GM19372 (cell line): ENCODE measurements around the gene PCDH18.
"Not testable (repeated sequence)": the region's sequence is repeated elsewhere in the genome, so short reads cannot be mapped to it uniquely, and the experiment has no call there.

Source experiments
- ATAC-seq: cut with Tn5 transposase; IDR thresholded peaks from one replicate; pipeline ENCODE4 v1.9.1; 2021; ENCODE audit warnings: mild to moderate bottlenecking, low read depth, moderate library complexity; ENCODE audit not compliant: unreplicated experiment

Gene PCDH18

GRCh38 chr4:137531986-137532868, at the start of gene PCDH18:
Gene PCDH18, minus strand, starts transcription at chr4:137532494. Its CDS starts 406 bp downstream, at chr4:137532088.
- ATAC-seq: no peak

DNA sequence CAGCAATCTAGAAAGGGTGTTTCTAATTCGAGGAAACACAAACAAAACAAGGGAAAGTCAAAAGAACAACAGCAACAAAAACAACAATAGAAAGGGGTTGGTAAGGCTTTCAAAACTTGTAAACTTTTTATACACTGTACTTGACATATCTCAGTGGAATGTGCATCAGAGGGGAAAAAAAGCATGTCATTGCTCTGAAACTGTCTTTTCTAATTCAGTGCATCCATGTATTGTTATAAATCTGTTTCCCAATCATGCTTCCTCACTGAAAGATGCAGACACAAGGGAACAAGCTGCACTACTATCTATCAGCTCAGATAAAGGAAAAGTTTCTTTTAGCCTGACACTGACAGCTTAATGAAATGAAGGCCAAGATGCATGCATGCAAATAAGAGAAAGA, 44.2 kb upstream of the PCDH18 start:
- ATAC-seq: no peak

DNA sequence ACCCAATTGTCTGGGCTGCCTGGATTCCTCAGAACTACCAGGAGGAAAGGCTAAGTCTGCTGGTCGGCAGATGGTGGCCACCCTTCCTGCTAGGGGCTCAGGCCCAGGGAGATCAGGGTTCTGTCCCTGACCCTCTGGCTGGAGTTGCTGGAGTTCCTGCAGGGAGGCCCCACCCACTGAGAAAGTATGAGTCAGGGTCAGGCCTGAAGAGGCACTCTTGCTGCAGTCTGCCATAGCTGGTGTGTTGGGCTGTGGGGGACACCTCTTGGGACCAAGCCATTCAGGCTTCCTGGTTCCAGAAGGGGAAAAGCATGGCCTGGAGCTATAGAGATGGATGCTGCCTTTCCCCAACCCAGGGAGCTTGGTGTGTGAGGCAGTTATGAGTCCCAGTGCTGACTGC, 40.4 kb upstream of the PCDH18 start:
- no peak for ATAC-seq

- ATAC-seq: no peak
These were observed 39.9 kb upstream of the PCDH18 start for GRCh38 chr4:137572163-137572562.

- ATAC-seq: no peak
These were observed 27.5 kb upstream of the PCDH18 start for GRCh38 chr4:137559801-137560200.

- no peak for ATAC-seq
These were observed 26.7 kb upstream of the PCDH18 start for GRCh38 chr4:137558951-137559350.

DNA sequence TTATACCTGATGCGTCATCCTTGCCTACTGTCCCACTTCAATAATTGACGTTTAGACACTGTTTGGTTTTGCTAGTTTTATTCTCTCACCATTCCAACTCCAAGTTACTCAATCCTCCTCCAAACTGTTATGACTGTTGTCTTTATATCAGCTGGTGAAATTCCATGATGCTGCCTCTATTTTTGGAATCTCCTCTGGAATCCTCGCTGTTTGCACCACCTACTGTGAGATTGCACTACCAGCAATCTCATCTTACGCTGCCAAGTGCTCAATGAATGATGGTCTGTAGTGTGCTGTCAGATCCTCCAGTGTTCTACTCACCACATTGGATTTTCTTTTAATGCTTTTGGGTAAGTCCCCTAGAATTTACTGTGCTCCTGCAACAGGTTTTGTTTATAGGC, 13.2 kb upstream of the PCDH18 start:
- no peak for ATAC-seq

GRCh38 chr4:137543648-137544047, 11.4 kb upstream of the PCDH18 start:
- no peak for ATAC-seq

- ATAC-seq: no peak
These were observed 10.9 kb upstream of the PCDH18 start for GRCh38 chr4:137543198-137543597.

DNA sequence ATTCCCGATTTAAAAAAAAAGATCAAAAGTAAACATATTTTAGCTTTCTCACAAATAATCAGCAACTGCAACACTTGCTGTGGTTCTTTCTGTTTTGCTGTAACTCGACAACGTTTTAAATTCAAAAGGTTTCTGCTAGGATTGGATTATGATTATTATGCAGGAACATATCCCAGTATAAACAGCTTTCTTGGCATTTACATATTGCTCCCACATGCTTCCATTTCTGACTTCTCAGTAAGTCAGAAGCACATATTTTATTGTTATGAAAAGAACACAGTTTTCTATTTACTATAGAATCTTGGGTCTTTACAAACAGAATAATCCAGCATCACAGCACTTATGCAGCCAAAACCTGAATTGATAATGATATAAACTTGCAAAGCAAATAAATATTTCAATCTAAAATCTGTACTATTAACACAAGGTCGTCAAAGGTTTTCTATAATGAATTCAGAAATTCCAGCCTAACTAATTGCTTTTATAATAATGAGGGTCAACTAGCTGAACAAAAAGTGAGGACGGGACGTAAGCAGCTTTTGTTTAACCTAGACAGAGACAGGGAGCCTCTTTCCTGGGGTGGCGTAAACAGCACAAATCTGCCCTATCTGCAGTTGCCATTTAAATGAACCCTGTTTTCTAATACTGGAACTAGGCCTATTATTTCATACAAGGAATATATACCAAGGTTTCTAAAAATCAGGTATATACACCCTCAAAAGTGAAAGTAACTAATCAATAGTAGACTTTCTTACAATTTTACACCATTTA, 9.8 kb upstream of the PCDH18 start:
- no peak for ATAC-seq

DNA sequence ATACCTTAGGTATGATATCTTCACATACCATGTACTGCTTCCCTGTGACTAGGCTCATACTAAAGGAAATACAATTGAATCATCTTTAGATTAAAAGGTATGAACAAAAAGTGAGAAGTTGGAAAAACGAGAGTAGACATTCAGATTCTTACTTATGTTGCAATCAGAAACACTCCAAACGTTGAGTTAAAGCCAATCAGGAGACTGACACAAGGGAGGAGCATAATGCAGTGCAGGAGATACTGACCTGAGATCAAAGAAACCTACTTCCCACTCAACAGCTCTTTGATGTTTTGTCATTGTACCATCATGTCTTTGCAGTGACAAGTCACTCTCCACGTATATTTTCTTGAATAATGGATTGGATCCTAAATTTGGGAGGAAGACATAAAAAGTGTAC, 8.9 kb upstream of the PCDH18 start:
- ATAC-seq: no peak

DNA sequence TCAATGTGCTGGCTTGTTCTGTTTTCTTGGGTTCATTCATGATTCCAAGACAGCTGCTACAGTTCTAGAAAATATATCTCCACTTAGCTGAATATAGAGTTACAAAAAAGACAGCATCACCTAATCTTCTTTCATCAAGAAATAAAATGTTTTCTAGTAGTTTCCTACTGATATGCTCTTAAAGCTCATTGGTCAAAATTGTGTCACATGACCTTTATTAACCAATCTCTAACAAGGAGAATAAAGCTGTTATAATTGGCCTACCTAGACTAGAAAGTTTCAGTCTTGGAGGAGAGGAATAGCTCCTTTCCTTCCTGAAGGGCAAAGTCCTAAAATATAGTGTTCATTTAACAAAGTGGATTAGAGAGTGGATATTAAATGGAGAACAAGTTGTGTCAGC, 8.1 kb upstream of the PCDH18 start:
- no peak for ATAC-seq

GRCh38 chr4:137538526-137538925, 6.2 kb upstream of the PCDH18 start:
- ATAC-seq: no peak

DNA sequence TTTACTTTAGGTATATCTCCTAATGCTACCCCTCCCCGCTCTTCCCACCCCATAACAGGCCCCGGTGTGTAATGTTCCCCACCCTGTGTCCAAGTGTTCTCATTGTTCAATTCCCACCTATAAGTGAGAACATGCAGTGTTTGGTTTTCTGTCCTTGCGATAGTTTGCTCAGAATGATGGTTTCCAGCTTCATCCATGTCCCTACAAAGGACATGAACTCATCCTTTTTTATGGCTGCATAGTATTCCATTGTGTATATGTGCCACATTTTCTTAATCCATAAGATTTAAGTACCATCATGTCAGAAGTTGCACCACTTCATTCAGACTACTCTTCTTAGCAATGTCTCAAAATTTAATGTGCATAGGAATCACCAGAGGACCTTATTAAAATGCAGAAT, 5.5 kb upstream of the PCDH18 start:
- ATAC-seq: not testable (repeated sequence)

- no peak for ATAC-seq
These were observed 4.7 kb upstream of the PCDH18 start for GRCh38 chr4:137536789-137537561.

GRCh38 chr4:137535718-137536117, 3.4 kb upstream of the PCDH18 start:
- ATAC-seq: no peak

- no peak for ATAC-seq
These were observed 2.2 kb upstream of the PCDH18 start for GRCh38 chr4:137534516-137534915.

- ATAC-seq: no peak
These were observed 1.6 kb upstream of the PCDH18 start for GRCh38 chr4:137533855-137534254.

DNA sequence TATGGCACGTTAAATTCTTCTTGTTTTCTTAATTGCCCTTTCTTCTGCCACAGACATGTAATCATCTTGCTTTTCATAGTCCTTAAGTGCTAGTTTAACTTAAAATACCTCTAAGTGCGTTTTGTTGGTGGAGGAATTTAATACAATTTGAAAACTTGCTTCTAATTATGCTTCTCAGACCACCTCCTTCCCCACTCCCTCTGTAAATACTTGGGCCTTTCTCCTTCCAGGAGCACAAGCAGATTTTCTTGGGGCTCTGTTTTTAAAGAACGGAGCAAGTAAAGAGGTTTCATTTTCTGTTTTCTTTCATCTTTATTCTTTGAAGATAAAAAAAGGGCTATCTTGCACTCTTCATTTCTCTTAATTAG, 559 bp upstream of the PCDH18 start:
- no peak for ATAC-seq

DNA sequence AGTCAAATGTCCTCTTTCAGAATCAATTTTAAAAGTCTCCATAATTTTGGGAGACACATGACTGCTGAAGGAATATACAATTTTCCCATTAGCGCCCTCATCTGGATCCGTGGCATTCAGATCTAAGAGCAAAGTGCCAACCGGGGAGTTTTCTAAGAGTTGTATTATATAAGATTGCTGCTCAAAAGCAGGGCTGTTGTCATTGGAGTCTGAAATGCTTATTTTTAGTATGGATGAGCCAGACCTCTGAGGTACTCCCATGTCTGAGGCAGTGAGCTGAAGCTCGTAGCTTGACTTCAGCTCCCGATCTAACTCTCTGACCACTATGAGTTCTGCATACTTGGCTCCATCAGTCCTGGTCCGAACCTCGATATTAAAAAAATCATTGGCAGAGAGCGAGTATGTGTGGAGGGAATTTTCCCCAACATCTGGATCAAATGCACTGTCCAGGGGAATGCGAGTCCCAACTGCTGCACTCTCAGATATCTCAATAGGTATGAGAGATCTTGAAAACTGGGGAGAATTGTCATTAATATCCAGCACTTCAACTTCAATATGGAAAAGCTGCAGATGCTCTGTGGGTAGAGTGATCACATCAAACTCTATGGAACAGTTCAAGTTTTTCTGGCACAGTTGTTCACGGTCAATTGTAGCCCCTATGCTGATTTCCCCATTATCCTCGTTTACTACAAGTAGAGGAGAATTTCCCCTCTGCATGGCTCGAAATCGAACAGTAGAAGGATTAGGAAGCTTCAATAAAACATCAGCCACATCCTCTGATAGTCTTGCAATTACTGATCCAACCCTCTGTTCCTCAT, 917 bp downstream of the PCDH18 start:
- ATAC-seq: no peak
